ENCODE results near the gene ERBB4.

DNA sequence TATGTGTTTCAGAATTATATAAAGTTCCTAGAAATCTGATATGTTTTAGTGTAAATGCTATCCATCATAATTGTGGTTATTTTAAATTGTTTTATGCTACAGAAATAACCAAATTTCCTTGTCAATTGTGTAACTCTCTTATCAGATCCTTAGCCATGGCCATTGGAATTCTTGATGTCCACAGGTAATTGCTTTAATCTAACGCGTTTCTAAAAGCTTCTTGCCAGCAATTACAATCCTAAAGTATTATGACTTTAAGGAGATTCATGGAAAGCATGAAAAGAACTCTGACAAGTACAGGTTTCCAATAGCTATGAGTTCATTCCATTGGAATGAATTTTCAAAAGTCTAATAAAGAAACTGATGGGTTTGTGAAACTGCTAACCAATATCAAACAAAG is 472.1 kb downstream of the ERBB4 start:
- TF ChIP-seq EZH2phosphoT487 (IDR thresholded peaks at IDR 0.05; ENCODE audit: borderline replicate concordance, low read length): no peak
- TF ChIP-seq, protein P1, sequence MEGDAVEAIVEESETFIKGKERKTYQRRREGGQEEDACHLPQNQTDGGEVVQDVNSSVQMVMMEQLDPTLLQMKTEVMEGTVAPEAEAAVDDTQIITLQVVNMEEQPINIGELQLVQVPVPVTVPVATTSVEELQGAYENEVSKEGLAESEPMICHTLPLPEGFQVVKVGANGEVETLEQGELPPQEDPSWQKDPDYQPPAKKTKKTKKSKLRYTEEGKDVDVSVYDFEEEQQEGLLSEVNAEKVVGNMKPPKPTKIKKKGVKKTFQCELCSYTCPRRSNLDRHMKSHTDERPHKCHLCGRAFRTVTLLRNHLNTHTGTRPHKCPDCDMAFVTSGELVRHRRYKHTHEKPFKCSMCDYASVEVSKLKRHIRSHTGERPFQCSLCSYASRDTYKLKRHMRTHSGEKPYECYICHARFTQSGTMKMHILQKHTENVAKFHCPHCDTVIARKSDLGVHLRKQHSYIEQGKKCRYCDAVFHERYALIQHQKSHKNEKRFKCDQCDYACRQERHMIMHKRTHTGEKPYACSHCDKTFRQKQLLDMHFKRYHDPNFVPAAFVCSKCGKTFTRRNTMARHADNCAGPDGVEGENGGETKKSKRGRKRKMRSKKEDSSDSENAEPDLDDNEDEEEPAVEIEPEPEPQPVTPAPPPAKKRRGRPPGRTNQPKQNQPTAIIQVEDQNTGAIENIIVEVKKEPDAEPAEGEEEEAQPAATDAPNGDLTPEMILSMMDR (IDR thresholded peaks at IDR 0.05; ENCODE audit: low read depth, low read length, poor library complexity, severe bottlenecking): no peak

All from DOHH2 (cell line).